MM.1S (cell line): ENCODE measurements around the gene TOM1.

Experiments
- DNase-seq: peaks from one replicate; pipeline ENCODE4 v3.0.0-alpha.2; 2015
- H2AFZ ChIP-seq: fragments of 300-600 bp; sonication (generic); 2 replicates; pipeline ENCODE4 v1.6.0; 2016; ENCODE audit warnings: antibody characterized with exemption, low read length
- H3F3A ChIP-seq: fragments of 300-600 bp; sonication (generic); 2 replicates; pipeline ENCODE4 v1.6.1; 2016; ENCODE audit warnings: mild to moderate bottlenecking, antibody characterized with exemption, low read length, moderate library complexity, mixed read lengths; ENCODE audit not compliant: insufficient read depth
- H3K27ac ChIP-seq: fragments of 300-600 bp; sonication (generic); 2 replicates; pipeline ENCODE4 v1.5.1; 2016; ENCODE audit warnings: mild to moderate bottlenecking, low read length
- H3K27me3 ChIP-seq: fragments of 300-600 bp; sonication (generic); replicated peaks from 2 replicates; pipeline ENCODE4 v1.6.0; 2016; ENCODE audit warnings: low read length; ENCODE audit not compliant: insufficient read depth
- H3K36me3 ChIP-seq: fragments of 300-600 bp; sonication (generic); replicated peaks from 2 replicates; pipeline ENCODE4 v1.6.1; 2016; ENCODE audit warnings: mild to moderate bottlenecking, low read length, mixed read lengths; ENCODE audit not compliant: insufficient read depth
- H3K4me1 ChIP-seq: fragments of 300-600 bp; sonication (generic); 2 replicates; pipeline ENCODE4 v1.6.1; 2016; ENCODE audit warnings: low read length, mixed read lengths
- H3K4me2 ChIP-seq: fragments of 300-600 bp; sonication (generic); 2 replicates; pipeline ENCODE4 v1.6.0; 2016; ENCODE audit warnings: low read depth, low read length
- H3K4me3 ChIP-seq: fragments of 300-600 bp; sonication (generic); 2 replicates; pipeline ENCODE4 v1.5.1; 2016; ENCODE audit warnings: low read length, mixed read lengths
- H3K79me2 ChIP-seq: fragments of 300-600 bp; sonication (generic); 2 replicates; pipeline ENCODE4 v1.6.1; 2016; ENCODE audit warnings: mixed run types, low read length, mixed read lengths
- H3K9ac ChIP-seq: fragments of 300-600 bp; sonication (generic); 2 replicates; pipeline ENCODE4 v1.6.1; 2016; ENCODE audit warnings: low read length, mixed read lengths
- H3K9me2 ChIP-seq: fragments of 300-600 bp; sonication (generic); replicated peaks from 2 replicates; pipeline ENCODE4 v1.6.1; 2016; ENCODE audit warnings: mild to moderate bottlenecking, low read length, mixed read lengths; ENCODE audit not compliant: insufficient read depth
- H3K9me3 ChIP-seq: fragments of 300-600 bp; sonication (generic); replicated peaks from 2 replicates; pipeline ENCODE4 v1.6.1; 2016; ENCODE audit warnings: mild to moderate bottlenecking, low read length, mixed read lengths; ENCODE audit not compliant: insufficient read depth
- H4K20me1 ChIP-seq: fragments of 300-600 bp; sonication (generic); 2 replicates; pipeline ENCODE4 v1.6.1; 2016; ENCODE audit warnings: mild to moderate bottlenecking, low read length, moderate library complexity, mixed read lengths; ENCODE audit not compliant: insufficient read depth
- CTCF ChIP-seq: fragments of 300-600 bp; sonication (generic); IDR thresholded peaks from 2 replicates; pipeline ENCODE4 v1.5.1; 2016; ENCODE audit warnings: antibody characterized with exemption, low read length, mixed read lengths
- EZH2 ChIP-seq: fragments of 300-600 bp; sonication (generic); optimal IDR thresholded peaks from 2 replicates; pipeline ENCODE3; 2017; ENCODE audit warnings: low read depth, mild to moderate bottlenecking, antibody characterized with exemption, low read length, mixed read lengths
- EZH2phosphoT487 ChIP-seq: fragments of 300-600 bp; sonication (generic); IDR thresholded peaks from 2 replicates; pipeline ENCODE4 v1.6.1; 2018; ENCODE audit warnings: antibody characterized with exemption, low read length

Gene TOM1

GRCh38 chr22:35342390-35342789, 42.7 kb downstream of the TOM1 start:
- H3K9ac ChIP-seq = no peak overlapping the region
- H2AFZ ChIP-seq = no peak overlapping the region
- H3K9me2 ChIP-seq = no peaks in the 10 kb centered on the region
- H3K27ac ChIP-seq = no peak overlapping the region
- H4K20me1 ChIP-seq = no peaks in the 10 kb centered on the region
- DNase-seq = no peak
- H3K9me3 ChIP-seq = no peaks in the 10 kb centered on the region
- TF ChIP-seq CTCF (no peak), EZH2 (no peak)
- no peaks in the 10 kb centered on the region for H3K36me3 ChIP-seq
- no peaks in the 10 kb centered on the region for H3K27me3 ChIP-seq
- no peak overlapping the region for H3K4me3 ChIP-seq
- H3K4me2 ChIP-seq = no peak overlapping the region
- peaks cover 14% of the 10 kb centered on the region for H3F3A ChIP-seq
- H3K4me1 ChIP-seq = peaks cover 32% of the 10 kb centered on the region
- H3K79me2 ChIP-seq = no peaks in the 10 kb centered on the region

GRCh38 chr22:35343664-35344550, 44.2 kb downstream of the TOM1 start:
- H3K36me3 ChIP-seq = no peaks in the 10 kb centered on the region
- H3K79me2 ChIP-seq = no peaks in the 10 kb centered on the region
- TF ChIP-seq EZH2 = no peak
- TF ChIP-seq EZH2phosphoT487 = no peak
- TF ChIP-seq CTCF = no peak
- no peak overlapping the region for H3K9ac ChIP-seq
- no peaks in the 10 kb centered on the region for H3K27me3 ChIP-seq
- H3K4me1 ChIP-seq = peaks cover 32% of the 10 kb centered on the region
- H3K4me3 ChIP-seq = no peak overlapping the region
- H3F3A ChIP-seq = peaks cover 14% of the 10 kb centered on the region
- peak overlapping the region; percentile 80 for H3K27ac ChIP-seq
- no peaks in the 10 kb centered on the region for H3K9me3 ChIP-seq
- H2AFZ ChIP-seq = no peak overlapping the region
- no peaks in the 10 kb centered on the region for H3K9me2 ChIP-seq
- H4K20me1 ChIP-seq = no peaks in the 10 kb centered on the region
- no peak for DNase-seq
- peak overlapping the region; percentile 47 for H3K4me2 ChIP-seq

- no peaks in the 10 kb centered on the region for H3K36me3 ChIP-seq
- H3F3A ChIP-seq = peaks cover 14% of the 10 kb centered on the region
- peak overlapping the region; percentile 8; the same call in 1 of the 2 replicates for H3K9ac ChIP-seq
- no peaks in the 10 kb centered on the region for H3K79me2 ChIP-seq
- H3K9me2 ChIP-seq = no peaks in the 10 kb centered on the region
- H3K4me2 ChIP-seq = peak overlapping the region; percentile 47
- TF ChIP-seq EZH2 (no peak), EZH2phosphoT487 (no peak), CTCF (no peak)
- H3K9me3 ChIP-seq = no peaks in the 10 kb centered on the region
- no peaks in the 10 kb centered on the region for H4K20me1 ChIP-seq
- H2AFZ ChIP-seq = 0 out of 2 replicates have a peak overlapping the region, but pooled peaks have one; percentile 28
- H3K4me1 ChIP-seq = peaks cover 32% of the 10 kb centered on the region
- peak overlapping the region; percentile 80 for H3K27ac ChIP-seq
- peak; percentile 93 for DNase-seq
- no peak overlapping the region for H3K4me3 ChIP-seq
- no peaks in the 10 kb centered on the region for H3K27me3 ChIP-seq
Observed at GRCh38 chr22:35344956-35345690, 45.4 kb downstream of the TOM1 start.
